ENCODE data around the gene ADCYAP1R1.

DNA sequence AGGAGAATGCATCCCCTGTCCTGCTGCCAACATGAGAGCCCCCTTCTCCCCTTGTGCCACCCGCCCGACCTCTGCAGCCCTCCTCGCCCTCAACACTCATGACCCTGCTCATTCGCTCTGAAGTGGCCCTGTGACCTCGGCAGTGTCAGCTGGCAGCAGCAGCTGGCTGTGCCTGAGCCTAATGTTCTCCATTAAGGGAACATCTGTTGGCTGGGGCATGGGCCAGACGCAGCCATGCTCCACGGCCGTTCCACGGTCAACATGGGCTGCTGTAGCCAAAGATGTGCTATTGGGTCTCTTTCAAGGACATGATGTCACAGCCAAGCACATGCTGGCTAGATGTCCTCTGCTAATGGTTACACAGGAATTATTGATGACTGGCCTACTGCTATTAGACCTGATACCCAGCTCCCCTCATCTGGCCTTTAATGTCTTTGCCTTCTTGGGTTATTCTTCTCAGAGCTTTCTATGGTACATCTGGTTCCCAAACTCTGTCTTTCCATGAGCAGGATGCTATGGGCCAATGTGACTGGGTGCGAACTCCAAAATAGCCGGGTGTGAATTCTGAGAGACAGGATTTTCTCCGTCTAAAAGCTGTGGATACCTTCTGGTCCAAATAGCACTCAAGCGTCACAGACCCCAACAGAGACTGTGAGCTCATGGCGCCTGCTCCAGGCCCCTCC is 22.4 kb downstream of the ADCYAP1R1 start:
- TF ChIP-seq, protein P1, sequence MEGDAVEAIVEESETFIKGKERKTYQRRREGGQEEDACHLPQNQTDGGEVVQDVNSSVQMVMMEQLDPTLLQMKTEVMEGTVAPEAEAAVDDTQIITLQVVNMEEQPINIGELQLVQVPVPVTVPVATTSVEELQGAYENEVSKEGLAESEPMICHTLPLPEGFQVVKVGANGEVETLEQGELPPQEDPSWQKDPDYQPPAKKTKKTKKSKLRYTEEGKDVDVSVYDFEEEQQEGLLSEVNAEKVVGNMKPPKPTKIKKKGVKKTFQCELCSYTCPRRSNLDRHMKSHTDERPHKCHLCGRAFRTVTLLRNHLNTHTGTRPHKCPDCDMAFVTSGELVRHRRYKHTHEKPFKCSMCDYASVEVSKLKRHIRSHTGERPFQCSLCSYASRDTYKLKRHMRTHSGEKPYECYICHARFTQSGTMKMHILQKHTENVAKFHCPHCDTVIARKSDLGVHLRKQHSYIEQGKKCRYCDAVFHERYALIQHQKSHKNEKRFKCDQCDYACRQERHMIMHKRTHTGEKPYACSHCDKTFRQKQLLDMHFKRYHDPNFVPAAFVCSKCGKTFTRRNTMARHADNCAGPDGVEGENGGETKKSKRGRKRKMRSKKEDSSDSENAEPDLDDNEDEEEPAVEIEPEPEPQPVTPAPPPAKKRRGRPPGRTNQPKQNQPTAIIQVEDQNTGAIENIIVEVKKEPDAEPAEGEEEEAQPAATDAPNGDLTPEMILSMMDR (IDR thresholded peaks at IDR 0.05; ENCODE audit: borderline replicate concordance, extremely low read depth, low read length, poor library complexity, severe bottlenecking): no peak
- TF ChIP-seq EZH2 (IDR thresholded peaks at IDR 0.05; ENCODE audit: borderline replicate concordance, low read depth, low read length, severe bottlenecking): no peak
